HCT116 (cell line): ENCODE data around the gene CC2D1B. TPM values are rescaled to one million over a fixed set of nuclear protein-coding genes. Genes with fewer than 3 reads are reported as not detected.
A peak's percentile ranks its signal among the peaks of the same experiment; 100 is the strongest.

Experiments used
- ATAC-seq: fragments of 200-7000 bp; cut with Tn5 transposase; 2 replicates; pipeline ENCODE4 v1.9.1; 2020; ENCODE audit warnings: mild to moderate bottlenecking, moderate library complexity
- BruUV-seq: library from RNA; stranded (reverse); fragments of 400-500 nt; replicated peaks from 2 replicates; lab custom pipeline; 2021; lab: Mats Ljungman, UMichigan
- CTCF ChIA-PET: fragments of 300-600 bp; sonication (Branson Sonifier 250); formaldehyde crosslinking; loops from one replicate; lab custom pipeline; 2021; ENCODE audit warnings: antibody characterized with exemption; lab: Charles Lee
- POLR2A ChIA-PET: fragments of 300-600, 350-600 bp; sonication (Branson Sonifier 250); formaldehyde crosslinking; loops from one replicate; lab custom pipeline; 2021; ENCODE audit warnings: antibody characterized with exemption; lab: Charles Lee
- RAD21 ChIA-PET, 2 experiments: fragments of 300-600 bp; sonication (Branson Sonifier 250); formaldehyde crosslinking; loops; one replicate each; lab custom pipeline; 2023; ENCODE audit warnings: low total read pairs in 2 of 2; ENCODE audit not compliant: uncharacterized antibody in 2 of 2, unreplicated experiment in 2 of 2, low non-redundant PET in 1 of 2; lab: Charles Lee
- DNase-seq: peaks from one replicate; pipeline ENCODE4 v3.0.0-alpha.2; 2010; ENCODE audit warnings: low read depth, low spot score
- H2AFZ ChIP-seq: fragments of 200-600 bp; shearing (Covaris generic), sonication (generic); 2 replicates; pipeline ENCODE4 v1.6.1; 2017; ENCODE audit warnings: low read depth, mixed run types, mixed read lengths, antibody characterized with exemption, low read length; ENCODE audit not compliant: poor library complexity, severe bottlenecking
- H3K27ac ChIP-seq: 2 replicates; pipeline ENCODE4 v1.5.1; 2012; ENCODE audit warnings: low read depth, low read length
- H3K27me3 ChIP-seq: fragments of 200-600 bp; sonication (generic); 2 replicates; pipeline ENCODE4 v1.6.1; 2016; ENCODE audit warnings: mixed run types, low read length, mixed read lengths; ENCODE audit not compliant: insufficient read depth
- H3K36me3 ChIP-seq, 2 experiments: fragments of 200-500 bp in 1 of 2; fragments of 200-600 bp in 1 of 2; sonication (Bioruptor generic) in 1 of 2; sonication (generic) in 1 of 2; 2 replicates each; pipeline versions ENCODE4 v1.5.1 to v1.6.1; 2014 to 2016; ENCODE audit warnings: low read length in 2 of 2, inconsistent platforms in 1 of 2, mixed read lengths in 1 of 2, mixed run types in 1 of 2; ENCODE audit not compliant: insufficient read depth in 2 of 2, control insufficient read depth in 1 of 2
- H3K4me1 ChIP-seq, 2 experiments: fragments of 200-600 bp in 1 of 2; sonication (generic) in 1 of 2; 2 replicates each; pipeline versions ENCODE4 v1.5.1 to v1.6.1; 2012 to 2017; ENCODE audit warnings: low read length in 2 of 2, inconsistent platforms in 1 of 2, mild to moderate bottlenecking in 1 of 2, mixed read lengths in 1 of 2, mixed run types in 1 of 2, moderate library complexity in 1 of 2; ENCODE audit not compliant: insufficient read depth in 2 of 2, control insufficient read depth in 1 of 2
- H3K4me2 ChIP-seq: fragments of 200-600 bp; sonication (generic); 2 replicates; pipeline ENCODE4 v1.6.1; 2017; ENCODE audit warnings: mixed run types, low read length, mixed read lengths
- H3K4me3 ChIP-seq, 2 experiments: fragments of 200-600 bp in 1 of 2; sonication (generic) in 1 of 2; replicated peaks in 1 of 2; 2 replicates each; pipeline ENCODE4 v1.5.1; 2011 to 2016; ENCODE audit warnings: low read length in 2 of 2, control low read depth in 1 of 2, low read depth in 1 of 2, mild to moderate bottlenecking in 1 of 2, mixed read lengths in 1 of 2, mixed run types in 1 of 2
- H3K79me2 ChIP-seq: fragments of 200-600 bp; sonication (generic); 2 replicates; pipeline ENCODE4 v1.6.1; 2017; ENCODE audit warnings: mild to moderate bottlenecking, mixed run types, low read length, moderate library complexity, mixed read lengths; ENCODE audit not compliant: insufficient read depth
- H3K9ac ChIP-seq: fragments of 200-600 bp; sonication (generic); 2 replicates; pipeline ENCODE4 v1.6.1; 2016; ENCODE audit warnings: low read length, mixed read lengths
- H3K9me2 ChIP-seq: fragments of 200-600 bp; sonication (generic), shearing (Covaris generic); 2 replicates; pipeline ENCODE4 v1.6.1; 2017; ENCODE audit warnings: mixed run types, mild to moderate bottlenecking, moderate library complexity; ENCODE audit not compliant: insufficient read depth
- H3K9me3 ChIP-seq, 2 experiments: fragments of 200-500 bp in 1 of 2; fragments of 200-600 bp in 1 of 2; sonication (Bioruptor generic) in 1 of 2; sonication (generic) in 1 of 2; 2 replicates each; pipeline ENCODE4 v1.6.1; 2014 to 2017; ENCODE audit warnings: low read length in 2 of 2, mixed read lengths in 2 of 2, inconsistent platforms in 1 of 2, low read depth in 1 of 2, mild to moderate bottlenecking in 1 of 2, mixed run types in 1 of 2, moderate library complexity in 1 of 2; ENCODE audit not compliant: control insufficient read depth in 1 of 2, insufficient read depth in 1 of 2
- H4K20me1 ChIP-seq: fragments of 200-600 bp; sonication (generic), shearing (Covaris generic); 2 replicates; pipeline ENCODE4 v1.6.1; 2017; ENCODE audit warnings: mixed run types, mild to moderate bottlenecking, moderate library complexity; ENCODE audit not compliant: insufficient read depth
- CTCF ChIP-seq, 3 experiments: fragments of 200-600 bp in 1 of 3; sonication (generic) in 1 of 3; IDR thresholded peaks in 2 of 3; conservative IDR thresholded peaks in 1 of 3; 2 replicates each; pipeline ENCODE4 v1.5.1; 2012 to 2017; ENCODE audit warnings: low read depth in 2 of 3, low read length in 2 of 3, antibody characterized with exemption in 1 of 3, borderline replicate concordance in 1 of 3, control low read depth in 1 of 3, mild to moderate bottlenecking in 1 of 3, mixed read lengths in 1 of 3, mixed run types in 1 of 3, moderate library complexity in 1 of 3; ENCODE audit not compliant: insufficient read depth in 1 of 3
- EGR1 ChIP-seq: IDR thresholded peaks from 2 replicates; pipeline ENCODE4 v1.6.1; 2012; ENCODE audit warnings: low read depth
- ELF1 ChIP-seq: IDR thresholded peaks from 2 replicates; pipeline ENCODE4 v1.6.1; 2012; ENCODE audit warnings: low read depth, borderline replicate concordance
- EZH2 ChIP-seq: fragments of 200-600 bp; sonication (generic); IDR thresholded peaks from 2 replicates; pipeline ENCODE4 v1.6.1; 2017; ENCODE audit warnings: antibody characterized with exemption, mixed run types
- MAX ChIP-seq: IDR thresholded peaks from 2 replicates; pipeline ENCODE4 v1.6.1; 2012
- RAD21 ChIP-seq: IDR thresholded peaks from 2 replicates; pipeline ENCODE4 v1.6.1; 2012; ENCODE audit warnings: low read depth, mild to moderate bottlenecking
- REST ChIP-seq: IDR thresholded peaks from 2 replicates; pipeline ENCODE4 v1.6.1; 2012; ENCODE audit warnings: low read depth
- SP1 ChIP-seq: IDR thresholded peaks from 2 replicates; pipeline ENCODE4 v1.6.1; 2012; ENCODE audit warnings: low read depth
- SRF ChIP-seq: IDR thresholded peaks from 2 replicates; pipeline ENCODE4 v1.6.1; 2012; ENCODE audit warnings: low read depth
- intact Hi-C: fragments of 100-400 bp; cut with micrococcal nuclease; formaldehyde crosslinking; loops from 2 replicates; pipeline ENCODE4 v1.10.0; 2022
- total RNA-seq: library from RNA; stranded (reverse); gene quantifications from one replicate; pipeline ENCODE4 v1.2.1, GENCODE V29; 2021; ENCODE audit not compliant: unreplicated experiment

Gene CC2D1B
- total RNA-seq, 1 experiment from 2014 or later = 20.4 TPM

GRCh38 chr1:52352690-52353089, 13.3 kb downstream of the CC2D1B start:
- H3K4me2 ChIP-seq = no peak overlapping the region
- H3K79me2 ChIP-seq = no peaks in the 10 kb centered on the region
- ChIA-PET CTCF (no interaction called here), POLR2A (no interaction called here), RAD21 (no interaction called here)
- ATAC-seq = no peak
- H3K9ac ChIP-seq = no peak overlapping the region
- no peaks in the 10 kb centered on the region for H3K9me3 ChIP-seq
- no peak for DNase-seq
- H3K27ac ChIP-seq = no peak overlapping the region
- H2AFZ ChIP-seq = no peak overlapping the region
- no TSS peak for BruUV-seq
- H3K36me3 ChIP-seq = peaks cover 30 to 35% of the 10 kb centered on the region in 2 experiments; a peak in 3 of 4 replicates
- no peaks in the 10 kb centered on the region for H3K9me2 ChIP-seq
- no peak overlapping the region for H3K4me3 ChIP-seq
- no peaks in the 10 kb centered on the region for H3K27me3 ChIP-seq
- intact Hi-C loops = no loop called here
- TF ChIP-seq SRF = no peak
- no peak for TF ChIP-seq EZH2
- no peak for TF ChIP-seq RAD21
- no peak for TF ChIP-seq CTCF (IDR thresholded peaks at IDR 0.05 in 2 of 3, conservative IDR thresholded peaks at IDR 0.05 in 1 of 3; ENCODE audit: borderline replicate concordance in 1 of 3, insufficient read depth in 1 of 3, low read depth in 2 of 3, low read length in 2 of 3)
- no peak for TF ChIP-seq MAX
- no peaks in the 10 kb centered on the region for H4K20me1 ChIP-seq
- H3K4me1 ChIP-seq = no peaks in the 10 kb centered on the region

GRCh38 chr1:52348704-52349300, 17.2 kb downstream of the CC2D1B start:
- Histone ChIP-seq H3K9ac (no peak overlapping the region), H3K27me3 (no peaks in the 10 kb centered on the region), H3K36me3 (peaks cover 0 to 11% of the 10 kb centered on the region in 2 experiments; a peak in 2 of 4 replicates), H3K4me3 (no peak overlapping the region), H3K27ac (no peak overlapping the region), H3K9me3 (no peaks in the 10 kb centered on the region), H2AFZ (no peak overlapping the region), H3K4me2 (no peak overlapping the region), H3K9me2 (no peaks in the 10 kb centered on the region), H3K79me2 (no peaks in the 10 kb centered on the region), H4K20me1 (no peaks in the 10 kb centered on the region), H3K4me1 (no peaks in the 10 kb centered on the region)
- DNase-seq = no peak
- POLR2A ChIA-PET = interaction anchor here (1.2 kb wide), 1 partner anchor 16 kb away, joined by 3 read pairs; no protein-coding TSS in a partner anchor
- peak; percentile 89 for ATAC-seq
- intact Hi-C loops = loop anchor here (1.0 to 10.0 kb wide), 3 partner anchors 207 to 454 kb away; partner anchors contain the start of gene ZFYVE9
- BruUV-seq = no TSS peak
- CTCF ChIA-PET = interaction anchor here (1.0 to 2.0 kb wide), 3 partner anchors 16 to 452 kb away, joined by 3 to 14 read pairs (median 4); no protein-coding TSS in a partner anchor
- RAD21 ChIA-PET = interaction anchor here (0.6 to 1.3 kb wide), 4 partner anchors 221 to 293 kb away, joined by 3 to 4 read pairs (median 3); no protein-coding TSS in a partner anchor
- TF ChIP-seq ELF1 = no peak
- no peak for TF ChIP-seq REST
- no peak for TF ChIP-seq SP1
- no peak for TF ChIP-seq EGR1
- peak; percentile 65 for TF ChIP-seq RAD21
- peak; percentile 14 to 48 (median 48); a peak in 5 of 6 replicates for TF ChIP-seq CTCF (IDR thresholded peaks at IDR 0.05 in 2 of 3, conservative IDR thresholded peaks at IDR 0.05 in 1 of 3; ENCODE audit: borderline replicate concordance in 1 of 3, insufficient read depth in 1 of 3, low read depth in 2 of 3, low read length in 2 of 3)
